ENCODE data around the gene GRID1.

GRCh38 chr10:85558533-85558932, 808.1 kb downstream of the GRID1 start:
- no peak for TF ChIP-seq CTCF (IDR thresholded peaks at IDR 0.05)
- TF ChIP-seq POLR2A (IDR thresholded peaks at IDR 0.05): no peak
- no peak for TF ChIP-seq EP300 (IDR thresholded peaks at IDR 0.05)
